ENCODE measurements around the gene CADPS2. TPM values are rescaled to one million over a fixed set of nuclear protein-coding genes. Genes with fewer than 3 reads are reported as not detected.

CADPS2 gene
- total and polyA plus RNA-seq, 2 of the 8 experiments (the other 6 are each of a cell fraction or from before 2014, with no cell fraction given): 8.9 to 22.3 TPM

DNA sequence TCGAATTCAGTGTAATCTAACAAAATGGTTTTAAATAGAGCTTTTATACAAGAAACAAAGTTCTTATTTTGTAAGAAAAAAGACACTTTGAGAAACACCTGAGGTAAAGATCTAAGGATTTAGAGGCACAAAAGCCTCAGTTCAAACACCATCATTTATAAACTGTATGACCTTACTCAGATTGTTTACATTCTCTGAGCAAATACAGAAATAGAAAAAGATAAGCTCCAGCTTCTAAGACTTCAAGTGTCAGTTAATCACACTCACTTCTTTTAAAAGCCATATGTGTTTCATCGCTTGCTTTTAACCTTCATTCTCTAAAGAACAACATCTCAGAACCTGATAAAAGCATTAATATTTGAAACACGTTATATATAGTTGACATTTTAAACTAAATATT lies 27.9 kb downstream of the CADPS2 start:
- no peak overlapping the region for H2BK15ac ChIP-seq (ENCODE audit: low read length)
- H3K9me3 ChIP-seq (ENCODE audit: insufficient read depth in 2 of 2, low read depth in 1 of 2, low read length in 1 of 2): no peaks in the 10 kb centered on the region
- 0 out of 2 replicates have a peak, but pooled peaks cover 2% of the 10 kb centered on the region for H3K79me1 ChIP-seq (ENCODE audit: low read depth, low read length)
- 95% methylated on average over 3 of the region's 3 CpGs; no CpG with 5 or more reads in 1 of the 2 experiments for WGBS, 2 experiments (ENCODE audit: extremely low coverage in 1 of 2, insufficient coverage in 1 of 2, insufficient read length in 1 of 2, insufficient replicate concordance in 2 of 2, low coverage in 1 of 2, low lambda C conversion rate in 2 of 2, missing lambda C conversion rate in 1 of 2)
- no peaks in the 10 kb centered on the region for H4K20me1 ChIP-seq (replicated peaks in 1 of 2; ENCODE audit: control insufficient read depth in 1 of 2, insufficient read depth in 2 of 2, low read length in 2 of 2)
- H2AFZ ChIP-seq (ENCODE audit: low read length): no peak overlapping the region
- POLR2A ChIA-PET (ENCODE audit: partially characterized antibody): no interaction called here
- H3K4me3 ChIP-seq (ENCODE audit: extremely low read depth in 1 of 4, insufficient read depth in 2 of 4, low read depth in 3 of 4, low read length in 4 of 4): no peak overlapping the region
- H4K8ac ChIP-seq (ENCODE audit: extremely low read depth, insufficient read depth, low read length): no peak overlapping the region
- H2AK5ac ChIP-seq (ENCODE audit: low read depth, low read length): no peak overlapping the region
- no peak overlapping the region for H3K4ac ChIP-seq (replicated peaks; ENCODE audit: insufficient read length, low read depth, low read length)
- H3K27ac ChIP-seq (ENCODE audit: low read depth, low read length): no peak overlapping the region
- no peaks in the 10 kb centered on the region for H3K23me2 ChIP-seq (ENCODE audit: low read depth, low read length)
- no peak overlapping the region for H3K56ac ChIP-seq (replicated peaks; ENCODE audit: insufficient read length, low read depth, low read length)
- no peaks in the 10 kb centered on the region for H3K79me2 ChIP-seq (ENCODE audit: control insufficient read depth in 1 of 2, insufficient read depth in 2 of 2, low read length in 2 of 2)
- DNase-seq (ENCODE audit: low read depth in 1 of 2, low spot score in 2 of 2): no peak
- no peak overlapping the region for H2BK20ac ChIP-seq (ENCODE audit: low read length)
- H3K4me2 ChIP-seq (ENCODE audit: insufficient read depth in 1 of 2, low read depth in 2 of 2, low read length in 2 of 2): no peak overlapping the region
- no peak overlapping the region for H4K91ac ChIP-seq (replicated peaks; ENCODE audit: insufficient read length, low read length)
- H3K4me1 ChIP-seq (replicated peaks in 1 of 4; ENCODE audit: control insufficient read depth in 3 of 4, insufficient read depth in 4 of 4, low read length in 3 of 4): peaks cover 0 to 5% (median 0%) of the 10 kb centered on the region in 4 experiments; a peak in 2 of 7 replicates
- H2BK120ac ChIP-seq (replicated peaks; ENCODE audit: low read depth, low read length): no peak overlapping the region
- no peak overlapping the region for H3K9ac ChIP-seq (replicated peaks in 1 of 4; ENCODE audit: extremely low read depth in 1 of 4, low read depth in 3 of 4, low read length in 3 of 4)
- H3K36me3 ChIP-seq (ENCODE audit: control insufficient read depth in 2 of 4, insufficient read depth in 4 of 4, low read length in 3 of 4): peaks cover 0 to 4% (median 0%) of the 10 kb centered on the region in 4 experiments; a peak in 1 of 8 replicates
- CTCF ChIA-PET (ENCODE audit: partially characterized antibody): interaction anchor here (0.6 kb wide), 1 partner anchor 1228 kb away, joined by 3 read pairs; no protein-coding TSS in a partner anchor
- no peaks in the 10 kb centered on the region for H3K27me3 ChIP-seq (replicated peaks in 1 of 4; ENCODE audit: control insufficient read depth in 3 of 4, extremely low read depth in 1 of 4, insufficient read depth in 3 of 4, low read length in 3 of 4)
- H4K5ac ChIP-seq (ENCODE audit: insufficient read length, low read depth, low read length): no peak overlapping the region
- no peak overlapping the region for H3K23ac ChIP-seq (ENCODE audit: insufficient read length)
- FAIRE-seq: no peak
- no peak overlapping the region for H2BK12ac ChIP-seq (ENCODE audit: low read depth, low read length)
- H3K18ac ChIP-seq (ENCODE audit: extremely low read depth, low read length): no peak overlapping the region
- no peak overlapping the region for H2BK5ac ChIP-seq (ENCODE audit: low read depth, low read length)
- no peak overlapping the region for H3K14ac ChIP-seq (ENCODE audit: insufficient read length)
- TF ChIP-seq TCF12 (IDR thresholded peaks at IDR 0.05; ENCODE audit: low read depth, low read length) (no peak), EP300 (IDR thresholded peaks at IDR 0.05; ENCODE audit: borderline replicate concordance in 1 of 2, low read depth in 2 of 2, low read length in 2 of 2) (no peak), ZNF274 (IDR thresholded peaks at IDR 0.05; ENCODE audit: borderline replicate concordance, extremely low read depth, low read length) (no peak), KDM4A (IDR thresholded peaks at IDR 0.05; ENCODE audit: low read depth, low read length, severe bottlenecking) (no peak), SIX5 (IDR thresholded peaks at IDR 0.05; ENCODE audit: low read depth, low read length) (no peak), MAFK (IDR thresholded peaks at IDR 0.05; ENCODE audit: low read depth, low read length) (no peak), GTF2F1 (IDR thresholded peaks at IDR 0.05; ENCODE audit: borderline replicate concordance, low read depth, low read length) (no peak), POLR2AphosphoS5 (IDR thresholded peaks at IDR 0.05; ENCODE audit: low read depth, low read length) (no peak), SIN3A (conservative IDR thresholded peaks at IDR 0.05 in 1 of 2, IDR thresholded peaks at IDR 0.05 in 1 of 2; ENCODE audit: low read depth in 1 of 2, low read length in 2 of 2) (no peak), RNF2 (IDR thresholded peaks at IDR 0.05; ENCODE audit: borderline replicate concordance, low read depth, low read length, missing control alignments, poor library complexity, severe bottlenecking) (no peak), CREB1 (IDR thresholded peaks at IDR 0.05) (no peak)
- TF ChIP-seq, protein P1, sequence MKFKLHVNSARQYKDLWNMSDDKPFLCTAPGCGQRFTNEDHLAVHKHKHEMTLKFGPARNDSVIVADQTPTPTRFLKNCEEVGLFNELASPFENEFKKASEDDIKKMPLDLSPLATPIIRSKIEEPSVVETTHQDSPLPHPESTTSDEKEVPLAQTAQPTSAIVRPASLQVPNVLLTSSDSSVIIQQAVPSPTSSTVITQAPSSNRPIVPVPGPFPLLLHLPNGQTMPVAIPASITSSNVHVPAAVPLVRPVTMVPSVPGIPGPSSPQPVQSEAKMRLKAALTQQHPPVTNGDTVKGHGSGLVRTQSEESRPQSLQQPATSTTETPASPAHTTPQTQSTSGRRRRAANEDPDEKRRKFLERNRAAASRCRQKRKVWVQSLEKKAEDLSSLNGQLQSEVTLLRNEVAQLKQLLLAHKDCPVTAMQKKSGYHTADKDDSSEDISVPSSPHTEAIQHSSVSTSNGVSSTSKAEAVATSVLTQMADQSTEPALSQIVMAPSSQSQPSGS (IDR thresholded peaks at IDR 0.05; ENCODE audit: low read length): no peak

All from H1 (cell line).